Activated CD4-positive, alpha-beta memory T cell treated with anti-CD3 and anti-CD28 coated beads, Interleukin-2, amount 10 ng/mL, durations not matched to agents 7 days and 5 days (primary cell): Measurements from ENCODE around the gene CAMK2N1. TPM values are rescaled to one million over a fixed set of nuclear protein-coding genes. Genes with fewer than 3 reads are reported as not detected.
"Not testable (repeated sequence)": the region's sequence is repeated elsewhere in the genome, so short reads cannot be mapped to it uniquely, and the experiment has no call there.

Experiments
- CTCF ChIA-PET: fragments of 350-600 bp; sonication (Branson Sonifier 250); formaldehyde crosslinking; loops from one replicate; lab custom pipeline; 2021; ENCODE audit warnings: antibody characterized with exemption, inconsistent platforms; lab: Charles Lee
- POLR2A ChIA-PET: fragments of 350-600 bp; sonication (Branson Sonifier 250); formaldehyde crosslinking; loops from one replicate; lab custom pipeline; 2021; ENCODE audit warnings: antibody characterized with exemption; lab: Charles Lee
- DNase-seq: peaks from one replicate; pipeline ENCODE4 v3.0.0-alpha.2; 2020
- H3K27ac Mint-ChIP-seq: one replicate; pipeline ENCODE4 v1.8.0; 2021; ENCODE audit warnings: mild to moderate bottlenecking, mixed read lengths
- H3K27me3 Mint-ChIP-seq: one replicate; pipeline ENCODE4 v1.8.0; 2021; ENCODE audit warnings: mixed read lengths
- H3K36me3 Mint-ChIP-seq: one replicate; pipeline ENCODE4 v1.8.0; 2021; ENCODE audit warnings: low read depth, mixed read lengths
- H3K4me1 Mint-ChIP-seq: one replicate; pipeline ENCODE4 v1.8.0; 2021; ENCODE audit warnings: mixed read lengths
- H3K4me3 Mint-ChIP-seq: one replicate; pipeline ENCODE4 v1.8.0; 2021; ENCODE audit warnings: mild to moderate bottlenecking, mixed read lengths
- H3K9me3 Mint-ChIP-seq: one replicate; pipeline ENCODE4 v1.8.0; 2021; ENCODE audit warnings: mixed read lengths
- total RNA-seq, 2 experiments: library from RNA; stranded (reverse); gene quantifications; one replicate each; pipeline ENCODE4 v1.2.3, GENCODE V29; 2021

Gene CAMK2N1
- total RNA-seq, 2 experiments from 2014 or later = 0.63 to 0.88 TPM

DNA sequence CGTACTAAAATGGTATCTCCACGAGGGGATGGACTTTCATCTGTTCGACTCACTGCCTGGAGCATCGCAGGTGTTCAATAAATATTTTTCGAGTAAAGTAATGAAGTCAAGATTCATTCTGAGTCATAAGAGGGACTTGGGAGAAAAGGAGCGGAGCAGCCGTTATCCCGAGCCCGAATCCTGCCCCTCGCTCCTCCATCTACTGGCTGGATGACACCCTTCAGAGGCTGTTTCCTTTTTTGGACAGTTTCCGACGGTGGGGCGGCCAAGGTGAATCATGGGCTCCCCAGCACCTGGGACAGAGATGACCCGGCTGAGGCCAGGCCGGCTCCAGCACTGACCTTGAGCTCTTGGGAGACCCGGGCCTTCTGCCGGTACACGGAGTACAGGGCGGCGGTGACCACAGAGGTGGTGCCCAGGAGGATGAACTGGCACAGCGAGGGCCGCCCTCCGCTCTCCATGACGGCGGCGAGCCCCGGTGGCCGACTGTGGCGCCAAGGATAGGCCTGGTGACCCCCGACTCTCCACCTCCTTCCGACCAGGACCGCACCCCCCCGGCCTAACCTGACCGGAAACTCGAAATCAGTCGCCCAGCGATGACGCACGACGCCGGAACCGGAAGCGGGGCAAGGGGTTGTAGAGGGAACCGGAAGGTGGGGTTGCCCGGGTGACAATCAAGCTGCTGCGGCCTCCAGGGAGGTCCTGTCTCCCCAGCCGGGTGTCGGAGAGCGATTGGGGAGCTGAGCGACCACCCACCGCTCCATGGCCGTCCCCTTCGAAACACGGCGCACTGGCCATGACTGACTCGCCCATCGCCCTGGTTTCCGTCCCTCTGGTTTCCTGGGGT lies 21.8 kb upstream of the CAMK2N1 start, which contains the start of gene MUL1:
TSS of gene MUL1 (minus strand) at position 588 of the 847 bp plus-strand sequence. CDS start at position 461, 127 bp downstream.
- POLR2A ChIA-PET = interaction anchor here (1.0 to 2.4 kb wide), 8 partner anchors 8 to 278 kb away, joined by 3 to 7 read pairs (median 4); partner anchors contain the start of genes CAMK2N1 and HP1BP3
- Mint-ChIP-seq H3K36me3 (peaks cover 3% of the 10 kb centered on the region), H3K27ac (peak within 1 kb of the TSS; percentile 87)

DNA sequence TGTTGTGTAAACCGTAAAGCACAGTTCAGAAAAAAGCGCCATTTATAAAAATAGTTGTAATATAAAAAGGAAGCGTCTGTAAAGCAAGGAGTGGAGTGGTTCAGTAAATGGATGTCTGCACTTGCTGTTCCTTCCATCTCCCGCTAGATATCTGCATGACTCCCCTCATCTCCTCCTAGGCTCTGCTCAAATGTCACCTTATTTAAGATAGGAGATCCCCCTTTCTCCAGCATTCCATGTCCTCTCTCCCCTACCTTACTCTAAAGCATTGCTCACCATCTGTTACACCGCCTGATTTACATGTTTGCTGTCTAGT lies 21.2 kb upstream of the CAMK2N1 start:
- CTCF ChIA-PET = interaction anchor here (3.0 kb wide), 1 partner anchor 13 kb away, joined by 10 read pairs; no protein-coding TSS in a partner anchor
- Mint-ChIP-seq H3K9me3 (no peaks in the 10 kb centered on the region), H3K4me1 (peaks cover 29% of the 10 kb centered on the region), H3K36me3 (peaks cover 5% of the 10 kb centered on the region), H3K27ac (peak overlapping the region; percentile 87), H3K27me3 (peaks cover 3% of the 10 kb centered on the region), H3K4me3 (peak overlapping the region; percentile 82)
- POLR2A ChIA-PET = interaction anchor here (1.3 to 2.4 kb wide), 4 partner anchors 13 to 279 kb away, joined by 3 to 7 read pairs (median 6); partner anchors contain the start of genes CAMK2N1 and HP1BP3
- DNase-seq = no peak

More for the DNA sequence above, 21.8 kb upstream of the CAMK2N1 start, which contains the start of gene MUL1:
- no peaks in the 10 kb centered on the region for H3K9me3 Mint-ChIP-seq
- CTCF ChIA-PET = interaction anchor here (0.9 to 1.1 kb wide), 3 partner anchors 14 to 126 kb away, joined by 3 to 5 read pairs (median 3); partner anchors contain the start of gene PINK1
- H3K4me3 Mint-ChIP-seq = peak within 1 kb of the TSS; percentile 82
- peaks cover 3% of the 10 kb centered on the region for H3K27me3 Mint-ChIP-seq
- H3K4me1 Mint-ChIP-seq = peaks cover 29% of the 10 kb centered on the region
- peak; percentile 96 for DNase-seq

DNA sequence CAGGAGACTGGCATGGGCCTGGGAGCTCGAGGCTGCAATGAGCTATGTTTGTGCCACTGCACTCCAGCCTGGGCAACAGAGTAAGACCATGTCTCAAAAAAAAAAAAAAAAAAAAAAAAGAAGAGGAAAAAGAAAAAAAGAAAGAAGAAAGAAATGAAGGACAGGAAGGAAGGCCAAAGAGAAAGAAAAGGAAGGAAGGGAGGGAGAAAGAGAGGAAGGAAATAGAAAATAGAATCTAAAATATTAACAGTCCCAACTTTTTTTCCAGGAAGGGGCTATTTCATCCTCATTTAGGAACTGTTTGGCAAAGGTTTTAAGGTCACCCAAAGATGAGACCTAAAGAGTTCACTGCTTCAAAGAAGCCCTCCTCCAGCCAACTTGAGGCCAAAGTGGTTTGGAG lies 19.5 kb upstream of the CAMK2N1 start:
- H3K4me1 Mint-ChIP-seq = peaks cover 29% of the 10 kb centered on the region
- ChIA-PET POLR2A (interaction anchor here (0.6 to 0.8 kb wide), 2 partner anchors 11 to 133 kb away, joined by 3 to 5 read pairs; no protein-coding TSS in a partner anchor), CTCF (interaction anchor here (1.1 to 3.0 kb wide), 2 partner anchors 11 to 128 kb away, joined by 3 to 10 read pairs; partner anchors contain the start of gene PINK1)
- H3K27me3 Mint-ChIP-seq = no peaks in the 10 kb centered on the region
- DNase-seq = no peak
- no peaks in the 10 kb centered on the region for H3K9me3 Mint-ChIP-seq
- H3K36me3 Mint-ChIP-seq = peaks cover 22% of the 10 kb centered on the region
- no peak overlapping the region for H3K4me3 Mint-ChIP-seq
- no peak overlapping the region for H3K27ac Mint-ChIP-seq

DNA sequence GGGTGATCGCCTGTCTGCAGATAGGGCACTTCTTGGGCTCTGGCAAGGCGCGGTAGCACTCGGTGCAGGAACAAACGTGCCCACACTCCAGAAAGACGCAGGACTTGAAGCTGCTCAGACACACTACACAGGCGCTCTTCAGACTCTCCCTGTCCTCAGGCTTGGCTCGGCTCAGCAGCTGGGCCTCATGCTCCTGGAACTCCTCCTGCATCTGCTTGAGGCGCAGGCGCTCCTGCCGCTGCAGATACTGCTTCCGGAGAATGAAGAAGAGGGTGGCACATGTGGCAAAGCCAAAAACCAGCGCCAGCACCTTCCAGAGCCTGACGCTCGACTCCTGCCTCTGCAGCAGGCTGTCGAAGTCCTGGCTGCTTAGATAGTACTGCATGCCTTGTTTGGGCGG lies 14.7 kb upstream of the CAMK2N1 start:
- Mint-ChIP-seq H3K36me3 (peaks cover 45% of the 10 kb centered on the region), H3K27ac (no peak overlapping the region), H3K9me3 (no peaks in the 10 kb centered on the region), H3K27me3 (no peaks in the 10 kb centered on the region), H3K4me1 (peaks cover 26% of the 10 kb centered on the region), H3K4me3 (no peak overlapping the region)
- ChIA-PET CTCF (no interaction called here), POLR2A (no interaction called here)
- DNase-seq = no peak

DNA sequence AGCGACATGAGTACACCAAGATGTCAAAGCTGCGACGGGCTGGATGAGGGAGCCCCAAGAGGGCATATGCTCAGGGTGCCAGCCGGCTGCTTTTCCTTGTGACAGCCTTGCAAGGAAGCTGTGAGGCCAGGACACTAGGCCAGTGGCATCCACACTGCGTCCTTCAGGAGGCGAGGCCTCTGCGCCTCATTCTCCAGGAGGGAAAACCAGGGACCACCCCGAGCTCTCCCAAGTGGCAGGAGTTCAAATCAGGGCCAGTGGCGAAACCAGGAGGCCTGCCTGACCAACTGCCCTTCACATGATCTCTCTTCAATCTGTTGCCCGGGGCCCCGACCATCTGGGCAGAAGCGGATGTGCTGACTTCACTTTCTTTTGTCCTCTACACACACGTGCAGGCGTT lies 13.7 kb upstream of the CAMK2N1 start:
- CTCF ChIA-PET = interaction anchor here (0.6 kb wide), 1 partner anchor 346 kb away, joined by 6 read pairs; no protein-coding TSS in a partner anchor
- no peak for DNase-seq
- H3K4me3 Mint-ChIP-seq = no peak overlapping the region
- peaks cover 16% of the 10 kb centered on the region for H3K4me1 Mint-ChIP-seq
- H3K9me3 Mint-ChIP-seq = no peaks in the 10 kb centered on the region
- peaks cover 45% of the 10 kb centered on the region for H3K36me3 Mint-ChIP-seq
- no peak overlapping the region for H3K27ac Mint-ChIP-seq
- POLR2A ChIA-PET = interaction anchor here (0.9 kb wide), 1 partner anchor 8 kb away, joined by 3 read pairs; the partner anchor contains the start of gene MUL1
- H3K27me3 Mint-ChIP-seq = no peaks in the 10 kb centered on the region

DNA sequence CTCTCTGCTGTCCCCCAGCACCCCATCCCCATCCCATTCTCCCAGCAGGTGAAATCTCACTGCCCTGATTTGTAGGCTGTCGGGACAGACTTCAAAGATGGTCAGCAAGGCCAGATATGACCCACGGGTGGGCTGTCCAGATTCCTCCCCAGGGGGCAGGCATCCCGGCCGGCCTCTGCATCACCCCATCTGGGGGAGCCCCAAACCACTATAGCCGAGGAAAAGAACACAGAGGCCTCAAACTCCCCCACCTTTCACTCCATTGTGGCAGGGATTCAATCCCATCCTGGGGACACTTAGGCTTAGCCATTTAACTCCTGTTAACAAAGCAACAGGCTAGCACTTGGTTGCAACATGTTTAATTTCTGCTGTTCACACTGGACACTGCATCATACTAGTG lies 13.1 kb upstream of the CAMK2N1 start:
- POLR2A ChIA-PET = no interaction called here
- CTCF ChIA-PET = no interaction called here
- Mint-ChIP-seq H3K27me3 (no peaks in the 10 kb centered on the region), H3K4me3 (no peak overlapping the region), H3K27ac (no peak overlapping the region), H3K36me3 (peaks cover 43% of the 10 kb centered on the region), H3K4me1 (peaks cover 13% of the 10 kb centered on the region), H3K9me3 (no peaks in the 10 kb centered on the region)
- DNase-seq = no peak

DNA sequence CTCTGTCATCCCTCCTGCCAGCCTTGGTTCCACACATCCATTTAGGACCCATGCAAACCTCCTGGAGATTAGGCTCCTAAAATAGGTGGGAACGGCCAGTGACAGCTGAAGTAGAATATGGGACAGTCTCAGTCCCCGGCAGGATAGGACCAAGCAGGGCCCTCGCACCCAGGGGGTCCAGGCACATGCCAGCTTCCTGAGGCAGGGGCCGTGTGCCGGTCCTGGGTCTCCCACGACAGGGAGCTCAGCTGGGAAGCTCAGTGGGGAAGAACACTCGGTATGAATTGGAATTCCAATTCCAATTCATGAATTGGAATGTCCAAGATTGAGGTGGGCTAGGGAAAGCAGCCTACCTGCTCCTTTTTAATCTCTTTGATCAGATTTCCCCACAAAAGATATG lies 12.1 kb upstream of the CAMK2N1 start:
- ChIA-PET POLR2A (interaction anchor here (1.1 kb wide), 1 partner anchor 10 kb away, joined by 6 read pairs; the partner anchor contains the start of gene MUL1), CTCF (no interaction called here)
- peaks cover 12% of the 10 kb centered on the region for H3K4me1 Mint-ChIP-seq
- DNase-seq = no peak
- H3K27ac Mint-ChIP-seq = no peak overlapping the region
- H3K9me3 Mint-ChIP-seq = no peaks in the 10 kb centered on the region
- H3K27me3 Mint-ChIP-seq = no peaks in the 10 kb centered on the region
- no peak overlapping the region for H3K4me3 Mint-ChIP-seq
- H3K36me3 Mint-ChIP-seq = peaks cover 41% of the 10 kb centered on the region

DNA sequence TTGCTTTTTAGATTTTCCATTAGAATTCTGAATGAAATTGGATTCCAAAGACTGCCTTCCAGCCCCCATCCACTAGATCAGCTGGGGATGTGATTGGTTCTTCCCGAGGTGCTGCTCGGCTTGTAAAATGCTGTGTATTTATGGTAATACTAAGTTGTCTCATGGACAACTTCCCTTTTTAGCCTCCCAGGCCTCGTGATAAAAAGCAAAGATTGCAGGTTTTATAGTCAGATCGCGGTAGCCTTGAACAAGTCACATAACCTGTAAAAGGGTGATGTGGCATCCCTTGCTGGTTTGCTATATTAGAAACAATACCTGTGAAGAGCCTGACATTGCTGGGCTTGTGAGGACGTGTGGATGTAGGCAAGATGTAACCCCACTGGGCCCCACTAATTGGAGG lies 11.5 kb upstream of the CAMK2N1 start:
- CTCF ChIA-PET = no interaction called here

DNA sequence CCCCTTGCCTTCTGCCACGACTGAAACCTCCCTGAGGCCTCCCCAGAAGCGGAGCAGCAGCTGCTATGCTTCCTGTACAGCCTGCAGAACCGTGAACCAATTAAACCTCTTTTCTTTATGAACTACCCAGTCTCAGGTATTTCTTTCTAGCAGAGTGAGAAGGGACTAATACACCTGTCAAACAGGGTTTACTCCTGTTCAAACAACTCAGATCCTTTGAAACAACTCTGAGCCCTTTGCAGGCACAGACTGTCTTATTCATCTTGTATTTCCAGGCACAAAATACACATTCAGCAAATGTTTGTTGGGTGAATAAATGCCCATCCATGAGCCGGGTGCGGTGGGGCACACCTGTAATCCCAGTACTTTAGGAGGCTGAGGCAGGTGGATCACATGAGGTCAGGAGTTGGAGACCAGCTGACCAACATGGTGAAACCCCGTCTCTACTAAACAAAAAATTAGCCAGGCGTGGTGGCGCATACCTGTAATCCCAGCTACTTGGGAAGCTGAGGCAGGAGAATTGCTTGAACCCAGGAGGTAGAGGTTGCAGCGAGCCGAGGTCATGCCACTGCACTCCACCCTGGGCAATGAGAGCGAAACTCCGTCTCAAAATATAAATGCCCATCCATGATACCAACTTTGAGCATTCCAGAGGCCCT lies 10.8 kb upstream of the CAMK2N1 start:
- H3K27ac Mint-ChIP-seq, H3K4me3 Mint-ChIP-seq, H3K9me3 Mint-ChIP-seq, POLR2A ChIA-PET, H3K27me3 Mint-ChIP-seq, CTCF ChIA-PET, DNase-seq: not testable (repeated sequence)
- Mint-ChIP-seq H3K36me3 (peaks cover 37% of the 10 kb centered on the region), H3K4me1 (peaks cover 12% of the 10 kb centered on the region)

More for the DNA sequence above, 11.5 kb upstream of the CAMK2N1 start:
- Mint-ChIP-seq H3K27me3 (no peaks in the 10 kb centered on the region), H3K4me1 (peaks cover 12% of the 10 kb centered on the region), H3K36me3 (peaks cover 41% of the 10 kb centered on the region), H3K4me3 (no peak overlapping the region), H3K27ac (no peak overlapping the region), H3K9me3 (no peaks in the 10 kb centered on the region)
- POLR2A ChIA-PET = interaction anchor here (1.1 kb wide), 1 partner anchor 11 kb away, joined by 6 read pairs; the partner anchor contains the start of gene MUL1
- no peak for DNase-seq

DNA sequence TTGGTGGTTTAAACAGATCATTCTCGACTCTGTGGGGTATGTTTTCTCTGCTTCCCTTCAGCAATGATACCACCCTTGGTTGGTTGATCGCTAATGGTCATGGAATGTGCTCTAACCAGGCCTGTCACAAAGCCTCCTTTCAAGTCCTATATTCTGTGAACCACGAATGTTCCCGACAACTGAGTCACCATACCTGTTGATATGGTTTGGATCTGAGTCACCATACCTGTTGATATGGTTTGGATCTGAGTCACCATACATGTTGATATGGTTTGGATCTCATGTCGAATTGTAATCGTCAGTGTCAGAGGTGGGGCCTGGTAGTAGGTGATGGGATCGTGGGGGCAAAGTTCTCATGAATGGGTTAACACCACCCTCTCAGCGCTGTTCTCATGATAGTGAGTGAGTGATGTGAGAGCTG lies 10.2 kb upstream of the CAMK2N1 start:
- H3K4me3 Mint-ChIP-seq = no peak overlapping the region
- H3K27ac Mint-ChIP-seq = no peak overlapping the region
- POLR2A ChIA-PET = interaction anchor here (1.0 kb wide), 1 partner anchor 10 kb away, joined by 3 read pairs; no protein-coding TSS in a partner anchor

DNA sequence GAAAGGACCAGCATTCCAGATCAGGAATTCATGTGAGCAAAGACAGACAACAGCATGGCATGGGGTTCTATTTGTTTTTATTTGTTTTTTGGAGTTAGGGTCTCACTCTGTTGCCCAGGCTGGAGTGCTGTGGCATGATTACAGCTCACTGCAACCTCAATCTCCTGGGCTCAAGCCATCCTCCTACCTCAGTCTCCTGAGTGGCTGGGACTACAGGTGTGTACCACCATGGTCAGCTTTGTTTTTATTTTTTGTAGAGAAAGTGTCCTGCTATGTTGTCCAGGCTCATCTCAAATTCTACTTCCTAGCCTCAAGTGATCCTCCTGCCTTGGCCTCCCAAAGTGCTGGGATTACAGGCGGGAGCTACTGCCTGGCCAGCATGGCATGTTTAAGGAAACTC lies 9.7 kb upstream of the CAMK2N1 start:
- DNase-seq = no peak
- Mint-ChIP-seq H3K27me3 (peaks cover 2% of the 10 kb centered on the region), H3K9me3 (no peaks in the 10 kb centered on the region), H3K4me3 (no peak overlapping the region), H3K36me3 (peaks cover 25% of the 10 kb centered on the region), H3K27ac (no peak overlapping the region), H3K4me1 (peaks cover 12% of the 10 kb centered on the region)
- CTCF ChIA-PET = interaction anchor here (1.7 to 3.2 kb wide), 2 partner anchors 116 to 283 kb away, joined by 6 to 33 read pairs; no protein-coding TSS in a partner anchor
- POLR2A ChIA-PET = interaction anchor here (1.0 kb wide), 1 partner anchor 11 kb away, joined by 3 read pairs; no protein-coding TSS in a partner anchor

More for the DNA sequence above, 10.2 kb upstream of the CAMK2N1 start:
- Mint-ChIP-seq H3K4me1 (peaks cover 12% of the 10 kb centered on the region), H3K27me3 (no peaks in the 10 kb centered on the region), H3K36me3 (peaks cover 30% of the 10 kb centered on the region), H3K9me3 (no peaks in the 10 kb centered on the region)
- DNase-seq = no peak
- CTCF ChIA-PET = interaction anchor here (3.2 kb wide), 1 partner anchor 283 kb away, joined by 33 read pairs; no protein-coding TSS in a partner anchor

DNA sequence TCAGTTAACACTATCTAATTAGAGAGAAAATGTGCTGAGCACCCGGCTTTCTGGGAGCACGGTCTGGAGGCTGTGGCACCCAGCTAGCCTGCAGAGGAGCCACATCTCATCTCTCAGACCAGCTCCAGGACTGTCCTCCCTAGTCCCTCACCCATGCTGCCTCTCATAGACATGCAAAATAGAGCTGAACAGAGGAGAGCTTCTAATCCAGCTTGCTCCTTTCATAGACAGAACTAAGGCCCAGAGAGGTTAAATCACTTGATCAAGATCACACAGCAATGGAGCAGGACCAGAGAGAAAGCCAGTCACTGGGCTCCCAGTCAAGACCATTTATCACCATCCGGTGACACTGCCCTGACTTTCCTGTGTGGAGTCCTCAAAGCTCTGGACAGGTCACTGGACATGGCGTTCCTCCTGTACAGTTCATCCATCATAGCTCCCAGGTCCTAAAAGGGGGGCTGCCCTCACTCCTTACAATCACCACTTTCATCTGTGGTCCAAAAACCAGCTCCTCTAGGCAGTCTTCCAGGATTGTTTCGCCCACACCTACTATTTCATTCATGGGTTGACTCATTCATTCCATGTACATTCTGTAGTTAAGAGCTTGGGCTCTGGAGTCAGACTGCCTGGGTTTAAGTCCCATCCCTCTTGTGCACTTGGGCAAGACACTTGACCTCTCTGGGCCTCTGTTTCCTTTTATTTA lies 8.8 kb upstream of the CAMK2N1 start:
- Mint-ChIP-seq H3K4me1 (peaks cover 12% of the 10 kb centered on the region), H3K36me3 (peaks cover 16% of the 10 kb centered on the region), H3K9me3 (no peaks in the 10 kb centered on the region), H3K27ac (no peak overlapping the region), H3K4me3 (no peak overlapping the region), H3K27me3 (peaks cover 4% of the 10 kb centered on the region)
- CTCF ChIA-PET = interaction anchor here (0.6 to 3.2 kb wide), 11 partner anchors 8 to 282 kb away, joined by 3 to 33 read pairs (median 5); no protein-coding TSS in a partner anchor
- DNase-seq = no peak
- POLR2A ChIA-PET = interaction anchor here (1.4 to 1.6 kb wide), 2 partner anchors 11 to 13 kb away, joined by 3 to 7 read pairs; partner anchors contain the start of gene MUL1
